ENCODE data around the gene HDAC9.

The HDAC9 gene

DNA sequence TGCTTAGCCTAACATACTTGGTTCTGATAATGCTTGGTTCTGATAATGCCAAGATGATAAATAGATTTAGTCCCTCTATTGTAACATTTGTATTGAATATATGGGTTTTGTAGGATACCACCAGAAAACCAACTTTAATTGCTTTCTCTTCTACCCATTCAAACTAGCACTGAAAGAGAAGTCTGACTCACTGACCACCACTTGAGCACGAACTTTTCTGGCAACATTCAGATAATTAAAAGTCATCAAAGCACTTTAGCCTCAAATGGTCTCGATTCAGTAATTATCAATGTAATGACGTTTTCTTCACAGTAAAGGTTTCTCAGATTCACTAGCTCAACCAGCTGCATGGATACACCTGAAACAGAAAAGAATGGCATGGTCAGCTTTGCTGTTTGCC lies 63.0 kb downstream of the HDAC9 start:
- DNase-seq: no peak

DNA sequence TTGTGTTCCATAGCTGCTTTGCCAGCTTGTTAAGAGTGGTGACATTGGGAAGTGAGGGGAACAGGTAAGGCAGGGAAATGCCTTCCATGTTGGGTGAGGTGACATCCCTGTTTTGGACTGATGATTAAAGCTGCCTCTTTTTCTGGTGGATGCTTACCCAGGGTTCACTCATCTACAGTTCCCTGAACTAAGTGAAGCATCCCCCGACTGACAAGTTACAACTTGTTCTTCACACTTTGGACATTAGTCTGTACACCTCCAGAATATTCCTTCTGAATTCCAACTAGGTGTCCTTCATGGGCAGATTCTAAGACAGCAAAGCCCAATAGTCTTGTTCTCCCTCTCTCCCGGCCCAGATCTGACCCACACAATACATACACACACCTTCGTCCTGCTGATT lies 63.4 kb downstream of the HDAC9 start:
- DNase-seq: no peak

GRCh38 chr7:18559756-18560155 lies 64.2 kb downstream of the HDAC9 start:
- DNase-seq: no peak

DNA sequence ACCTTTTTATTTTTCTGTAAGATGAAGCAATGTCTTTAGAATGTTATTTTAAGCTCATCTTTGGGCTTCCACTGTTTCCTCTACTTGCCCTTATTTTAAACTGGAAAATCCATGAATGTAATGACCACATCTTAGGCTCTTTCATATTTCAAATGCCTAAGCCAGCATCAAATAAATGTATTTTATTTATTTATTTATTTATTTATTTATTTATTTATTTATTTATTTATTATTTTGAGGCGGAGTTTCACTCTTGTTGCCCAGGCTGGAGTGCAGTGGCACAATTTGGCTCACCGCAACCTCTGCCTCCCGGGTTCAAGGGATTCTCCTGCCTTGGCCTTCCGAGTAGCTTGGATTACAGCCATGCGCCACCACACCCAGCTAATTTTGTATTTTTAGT lies 69.2 kb downstream of the HDAC9 start:
- no peak for DNase-seq

GRCh38 chr7:18565337-18565736 lies 69.8 kb downstream of the HDAC9 start:
- DNase-seq: no peak

GRCh38 chr7:18566205-18566604 lies 70.7 kb downstream of the HDAC9 start:
- no peak for DNase-seq

DNA sequence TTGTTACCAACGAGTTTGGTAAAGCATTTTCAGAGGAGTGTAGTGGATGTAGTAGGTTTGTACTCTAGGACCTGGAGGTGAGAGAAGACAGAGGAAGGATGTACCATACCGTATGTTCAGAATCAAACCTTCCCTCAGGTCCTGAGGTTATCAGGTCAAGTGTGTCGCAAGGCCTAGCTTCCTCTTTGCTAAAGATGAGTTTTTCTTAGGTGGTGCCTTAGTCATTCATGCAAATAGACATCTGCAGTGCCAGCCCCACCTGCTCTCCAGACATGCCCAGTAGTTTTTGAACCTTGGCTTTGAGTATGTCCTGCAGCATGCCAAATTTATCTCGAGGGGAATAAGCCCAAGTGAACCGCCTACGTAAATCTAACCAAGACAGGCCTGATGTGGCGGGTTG lies 71.3 kb downstream of the HDAC9 start:
- DNase-seq: no peak

GRCh38 chr7:18570441-18570840 lies 74.9 kb downstream of the HDAC9 start:
- DNase-seq: no peak

GRCh38 chr7:18570890-18571478 lies 75.4 kb downstream of the HDAC9 start:
- DNase-seq: no peak

DNA sequence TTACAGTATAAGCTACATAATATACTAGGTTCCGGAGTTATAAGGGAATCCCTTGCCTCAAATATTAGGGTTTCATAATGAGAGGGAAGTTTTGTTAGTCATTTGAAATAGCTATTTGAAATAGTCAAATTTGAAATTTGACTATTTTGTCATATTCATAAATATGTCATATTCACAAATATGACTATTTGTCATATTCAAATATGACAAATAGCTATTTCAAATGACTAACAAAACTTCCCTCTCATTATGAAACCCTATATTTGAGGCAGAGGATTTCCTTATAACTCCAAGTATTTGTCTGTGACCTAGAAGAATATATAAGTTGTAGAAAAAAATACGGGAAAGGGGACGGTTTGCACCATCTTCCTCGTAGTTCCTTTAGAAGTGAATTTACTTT lies 76.6 kb downstream of the HDAC9 start:
- DNase-seq: no peak

DNA sequence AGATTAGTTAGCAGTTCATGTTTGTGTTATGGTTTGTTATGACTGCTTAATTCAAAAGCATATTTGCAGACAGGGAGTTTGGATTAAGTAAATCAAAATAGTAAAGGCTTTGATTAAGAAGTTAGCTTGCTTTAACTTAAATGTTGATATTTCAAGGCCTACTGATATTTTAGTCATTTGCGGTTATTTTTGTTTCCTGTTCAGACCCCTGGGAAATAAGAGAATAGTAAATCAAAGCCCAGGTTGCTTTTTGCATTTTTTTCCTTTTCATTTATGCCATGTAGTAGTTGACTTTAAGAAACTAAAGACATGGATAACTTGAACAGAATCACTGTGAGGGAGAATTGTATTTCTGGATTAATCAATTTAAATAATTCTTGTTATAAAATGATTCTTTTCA lies 77.3 kb downstream of the HDAC9 start:
- DNase-seq: no peak

DNA sequence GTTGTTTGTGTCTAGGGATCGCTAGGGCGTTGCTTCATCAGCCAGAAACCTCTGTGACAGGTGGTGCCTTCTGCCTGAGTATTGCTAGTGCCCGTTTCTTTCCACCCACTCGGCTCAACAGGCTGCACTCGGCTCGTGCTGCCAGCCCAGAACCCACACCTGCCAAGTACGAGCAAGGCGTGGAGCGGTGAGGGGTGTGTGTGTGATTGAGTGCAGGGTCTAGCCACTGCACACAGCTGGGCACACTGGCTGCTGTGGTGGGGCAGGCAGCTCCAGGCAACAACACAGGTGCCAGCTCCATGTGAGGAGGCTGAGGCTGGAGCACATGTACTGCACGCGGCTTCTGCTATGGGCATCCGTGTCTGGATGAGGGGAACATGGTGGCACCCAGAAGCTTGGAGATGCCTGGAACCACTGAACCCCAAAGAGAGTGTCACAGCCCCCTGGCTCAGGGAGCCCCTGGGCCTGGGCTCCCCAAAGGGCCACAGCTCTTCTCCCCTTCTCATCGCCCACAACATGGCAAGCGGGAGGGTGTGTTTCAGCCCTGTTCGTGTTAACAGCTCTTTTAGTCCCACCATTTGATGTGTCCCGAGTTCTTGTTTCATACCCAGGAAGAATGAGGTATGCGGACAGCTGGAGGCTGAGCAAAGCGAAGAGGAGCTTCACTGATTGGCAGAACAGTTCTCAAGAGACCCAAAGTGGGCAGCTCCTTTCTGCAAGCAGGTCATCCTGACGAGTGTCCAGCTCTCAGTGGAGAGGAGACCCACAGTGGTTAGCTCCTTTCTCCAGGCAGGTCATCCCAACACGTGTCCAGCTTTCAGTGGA lies 78.1 kb downstream of the HDAC9 start:
- DNase-seq: no peak

GRCh38 chr7:18574235-18574540 lies 78.6 kb downstream of the HDAC9 start:
- DNase-seq: no peak

GRCh38 chr7:18574676-18575075 lies 79.1 kb downstream of the HDAC9 start:
- DNase-seq: no peak

- DNase-seq: no peak
These were observed 80.3 kb downstream of the HDAC9 start for GRCh38 chr7:18575622-18576572.

DNA sequence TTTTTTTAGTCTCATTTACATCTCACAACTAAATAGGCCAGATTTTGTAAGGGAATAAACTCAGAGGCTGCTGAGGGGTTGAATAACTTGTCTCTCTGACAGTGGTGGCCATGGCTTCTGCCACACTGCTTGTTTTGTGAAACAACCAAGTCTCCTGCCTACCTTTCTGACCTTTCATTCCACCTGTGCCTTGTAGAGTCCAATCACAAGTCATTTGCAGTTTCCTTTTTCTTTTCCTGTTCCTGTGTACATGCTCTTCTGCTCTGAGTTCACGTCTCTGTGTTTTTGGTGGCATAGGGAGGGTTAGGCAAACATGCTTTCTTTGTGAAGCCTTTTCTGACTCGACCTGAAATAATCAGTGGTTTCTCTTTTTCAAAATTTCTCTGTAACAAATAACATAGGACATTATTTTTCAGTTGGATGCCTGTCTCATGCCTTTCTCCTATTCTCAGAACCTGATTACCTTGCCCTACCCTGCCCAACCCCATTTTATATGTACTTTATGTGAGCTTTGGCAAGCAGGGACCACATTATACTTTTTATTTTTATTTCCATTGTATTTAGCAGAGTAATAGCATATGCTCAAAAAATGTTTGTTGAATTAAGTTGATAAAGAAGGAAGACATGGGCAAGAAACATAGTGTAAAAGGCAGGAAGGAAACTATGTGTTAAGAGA lies 81.7 kb downstream of the HDAC9 start:
- DNase-seq: no peak

DNA sequence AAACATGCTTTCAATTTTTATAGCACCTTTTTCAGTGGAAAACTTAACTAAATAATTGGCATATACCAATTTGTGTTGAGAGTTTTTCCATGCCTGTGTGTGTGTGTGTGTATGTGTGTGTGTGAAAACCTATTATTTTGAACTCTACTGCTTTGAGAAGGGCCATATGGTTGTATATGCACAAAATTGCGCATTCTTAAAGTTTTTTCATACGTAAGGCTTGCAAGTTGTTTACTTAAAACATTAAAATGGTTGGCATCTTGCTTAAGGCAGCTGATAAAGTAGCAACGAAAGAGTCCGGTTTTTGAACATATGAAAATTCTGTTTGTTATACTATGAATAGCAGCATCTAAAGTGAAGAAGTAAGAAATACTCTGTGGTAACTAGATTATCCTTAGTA lies 84.1 kb downstream of the HDAC9 start:
- no peak for DNase-seq

- no peak for DNase-seq
These were observed 85.4 kb downstream of the HDAC9 start for GRCh38 chr7:18580950-18581349.

DNA sequence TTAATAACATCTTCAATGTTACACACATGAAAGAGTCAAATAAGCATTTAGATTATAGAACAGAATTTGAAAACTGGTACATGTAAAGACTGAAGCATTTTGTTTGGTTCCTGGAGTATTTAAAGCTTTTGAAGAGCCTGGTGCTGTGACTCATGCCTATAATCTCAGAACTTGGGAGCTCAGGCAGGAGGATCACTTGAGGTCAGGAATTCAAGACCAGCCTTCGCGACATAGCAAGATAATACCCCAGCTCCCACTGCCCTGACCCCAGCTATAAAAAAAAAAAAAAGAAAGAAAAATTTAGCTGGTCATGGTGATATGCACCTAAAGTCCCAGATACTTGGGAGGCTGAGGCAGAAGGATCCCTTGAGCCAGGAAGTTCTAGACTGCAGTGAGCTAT lies 87.8 kb downstream of the HDAC9 start:
- DNase-seq: no peak

GRCh38 chr7:18590241-18590640 lies 94.7 kb downstream of the HDAC9 start:
- no peak for DNase-seq

- DNase-seq: no peak
These were observed 95.3 kb downstream of the HDAC9 start for GRCh38 chr7:18590744-18591340.

GRCh38 chr7:18593602-18594279 lies 98.2 kb downstream of the HDAC9 start:
- no peak for DNase-seq
